SJSA1 (cell line): ENCODE measurements around the gene SBNO2. TPM values are rescaled to one million over a fixed set of nuclear protein-coding genes. Genes with fewer than 3 reads are reported as not detected.

Experiments used
- DNase-seq, 2 experiments: peaks; one replicate each; pipeline ENCODE4 v3.0.0-alpha.2; 2015 to 2020; ENCODE audit warnings: low spot score in 2 of 2, low read depth in 1 of 2
- H3K27ac ChIP-seq: fragments of 250-450 bp; sonication (Bioruptor Pico); 2 replicates; pipeline ENCODE4 v1.5.1; 2020; ENCODE audit warnings: mild to moderate bottlenecking, moderate library complexity
- H3K27me3 ChIP-seq: fragments of 250-450 bp; sonication (Bioruptor Pico); replicated peaks from 2 replicates; pipeline ENCODE4 v1.5.1; 2020; ENCODE audit warnings: mild to moderate bottlenecking, moderate library complexity
- H3K36me3 ChIP-seq: fragments of 250-450 bp; sonication (Bioruptor Pico); 2 replicates; pipeline ENCODE4 v1.5.1; 2020; ENCODE audit warnings: mild to moderate bottlenecking
- H3K4me1 ChIP-seq: fragments of 250-450 bp; sonication (Bioruptor Pico); replicated peaks from 2 replicates; pipeline ENCODE4 v1.6.1; 2021; ENCODE audit warnings: mild to moderate bottlenecking
- H3K4me3 ChIP-seq: fragments of 250-450 bp; sonication (Bioruptor Pico); 2 replicates; pipeline ENCODE4 v1.5.1; 2020; ENCODE audit warnings: mild to moderate bottlenecking
- H3K9me3 ChIP-seq: fragments of 250-450 bp; sonication (Bioruptor Pico); replicated peaks from 2 replicates; pipeline ENCODE4 v1.5.1; 2020; ENCODE audit warnings: mild to moderate bottlenecking
- total RNA-seq: library from RNA; depleted of rRNA; stranded (reverse); fragments of >200 nt; shearing (Covaris generic); gene quantifications from 2 replicates; pipeline ENCODE4 v1.2.3, GENCODE V29; 2014

SBNO2 gene
- total RNA-seq, 1 experiment from 2014 or later, result 24.8 TPM

GRCh38 chr19:1189419-1189818 lies 15.4 kb upstream of the SBNO2 start:
- no peaks in the 10 kb centered on the region for H3K36me3 ChIP-seq
- H3K27me3 ChIP-seq, result no peaks in the 10 kb centered on the region
- no peak overlapping the region for H3K27ac ChIP-seq
- H3K4me1 ChIP-seq, result peaks cover 12% of the 10 kb centered on the region
- 0 out of 2 replicates have a peak, but pooled peaks cover 1% of the 10 kb centered on the region for H3K9me3 ChIP-seq
- no peak for DNase-seq
- H3K4me3 ChIP-seq, result no peak overlapping the region

GRCh38 chr19:1183543-1184172 lies 9.6 kb upstream of the SBNO2 start:
- H3K27me3 ChIP-seq, result no peaks in the 10 kb centered on the region
- no peak overlapping the region for H3K4me3 ChIP-seq
- no peaks in the 10 kb centered on the region for H3K9me3 ChIP-seq
- peaks cover 25% of the 10 kb centered on the region for H3K4me1 ChIP-seq
- no peaks in the 10 kb centered on the region for H3K36me3 ChIP-seq
- DNase-seq, result peak; percentile 56 to 75
- peak overlapping the region; percentile 65 for H3K27ac ChIP-seq

GRCh38 chr19:1182727-1183126 lies 8.7 kb upstream of the SBNO2 start:
- H3K36me3 ChIP-seq, result no peaks in the 10 kb centered on the region
- DNase-seq, result no peak
- no peak overlapping the region for H3K4me3 ChIP-seq
- no peaks in the 10 kb centered on the region for H3K27me3 ChIP-seq
- no peaks in the 10 kb centered on the region for H3K9me3 ChIP-seq
- H3K4me1 ChIP-seq, result peaks cover 30% of the 10 kb centered on the region
- no peak overlapping the region for H3K27ac ChIP-seq

GRCh38 chr19:1182068-1182467 lies 8.0 kb upstream of the SBNO2 start:
- no peak for DNase-seq
- Histone ChIP-seq H3K27me3 (no peaks in the 10 kb centered on the region), H3K4me3 (no peak overlapping the region), H3K4me1 (peaks cover 36% of the 10 kb centered on the region), H3K9me3 (no peaks in the 10 kb centered on the region), H3K36me3 (no peaks in the 10 kb centered on the region), H3K27ac (no peak overlapping the region)

GRCh38 chr19:1181606-1182005 lies 7.5 kb upstream of the SBNO2 start:
- Histone ChIP-seq H3K4me3 (no peak overlapping the region), H3K9me3 (no peaks in the 10 kb centered on the region), H3K36me3 (no peaks in the 10 kb centered on the region), H3K27me3 (no peaks in the 10 kb centered on the region), H3K4me1 (peaks cover 41% of the 10 kb centered on the region), H3K27ac (no peak overlapping the region)
- DNase-seq, result no peak

- peak overlapping the region; percentile 32 for H3K4me3 ChIP-seq
- H3K9me3 ChIP-seq, result 0 out of 2 replicates have a peak, but pooled peaks cover 2% of the 10 kb centered on the region
- H3K36me3 ChIP-seq, result peaks cover 2% of the 10 kb centered on the region; the same call in 1 of the 2 replicates
- peak; percentile 92 to 97 for DNase-seq
- peaks cover 52% of the 10 kb centered on the region for H3K4me1 ChIP-seq
- H3K27ac ChIP-seq, result peak overlapping the region; percentile 94
- no peaks in the 10 kb centered on the region for H3K27me3 ChIP-seq
Observed at GRCh38 chr19:1177322-1178114, 3.5 kb upstream of the SBNO2 start.

- Histone ChIP-seq H3K4me1 (peaks cover 70% of the 10 kb centered on the region), H3K4me3 (peak overlapping the region; percentile 53), H3K36me3 (peaks cover 29% of the 10 kb centered on the region), H3K27me3 (no peaks in the 10 kb centered on the region), H3K9me3 (0 out of 2 replicates have a peak, but pooled peaks cover 6% of the 10 kb centered on the region), H3K27ac (peak overlapping the region; percentile 59)
- peak in 1 of 2 experiments; percentile 28 for DNase-seq
Observed at GRCh38 chr19:1173159-1173844, 766 bp downstream of the SBNO2 start.

GRCh38 chr19:1172353-1173158 lies 1.5 kb downstream of the SBNO2 start:
- H3K27ac ChIP-seq, result peak overlapping the region; percentile 59; the same call in 1 of the 2 replicates
- H3K9me3 ChIP-seq, result 0 out of 2 replicates have a peak, but pooled peaks cover 6% of the 10 kb centered on the region
- peaks cover 36% of the 10 kb centered on the region for H3K36me3 ChIP-seq
- H3K4me1 ChIP-seq, result peaks cover 64% of the 10 kb centered on the region
- DNase-seq, result peak; percentile 55 to 71
- peak overlapping the region; percentile 53 for H3K4me3 ChIP-seq
- no peaks in the 10 kb centered on the region for H3K27me3 ChIP-seq

- DNase-seq, result no peak
- no peak overlapping the region for H3K27ac ChIP-seq
- no peaks in the 10 kb centered on the region for H3K27me3 ChIP-seq
- peaks cover 42% of the 10 kb centered on the region for H3K36me3 ChIP-seq
- peaks cover 57% of the 10 kb centered on the region for H3K4me1 ChIP-seq
- H3K4me3 ChIP-seq, result no peak overlapping the region; the same call in 1 of the 2 replicates
- 0 out of 2 replicates have a peak, but pooled peaks cover 6% of the 10 kb centered on the region for H3K9me3 ChIP-seq
Observed at GRCh38 chr19:1171755-1172352, 2.2 kb downstream of the SBNO2 start.

- Histone ChIP-seq H3K9me3 (0 out of 2 replicates have a peak, but pooled peaks cover 6% of the 10 kb centered on the region), H3K4me3 (no peak overlapping the region), H3K4me1 (peaks cover 49% of the 10 kb centered on the region), H3K36me3 (peaks cover 48% of the 10 kb centered on the region), H3K27me3 (no peaks in the 10 kb centered on the region), H3K27ac (no peak overlapping the region)
- no peak for DNase-seq
Observed at GRCh38 chr19:1170938-1171754, 2.9 kb downstream of the SBNO2 start.

GRCh38 chr19:1169921-1170885 lies 3.9 kb downstream of the SBNO2 start:
- H3K4me3 ChIP-seq, result no peak overlapping the region
- no peak overlapping the region for H3K27ac ChIP-seq
- peaks cover 48% of the 10 kb centered on the region for H3K36me3 ChIP-seq
- DNase-seq, result no peak
- no peaks in the 10 kb centered on the region for H3K27me3 ChIP-seq
- H3K4me1 ChIP-seq, result peaks cover 40% of the 10 kb centered on the region
- 0 out of 2 replicates have a peak, but pooled peaks cover 4% of the 10 kb centered on the region for H3K9me3 ChIP-seq
